Activated naive CD4-positive, alpha-beta T cell treated with Interleukin-2 at 50 U/mL for 16 hours (primary cell): ENCODE results near the gene KCNJ10.
"Not testable (repeated sequence)": the region's sequence is repeated elsewhere in the genome, so short reads cannot be mapped to it uniquely, and the experiment has no call there.

ENCODE experiments used
- DNase-seq: peaks from one replicate; pipeline ENCODE4 v3.0.0-alpha.2; 2020

Gene KCNJ10

DNA sequence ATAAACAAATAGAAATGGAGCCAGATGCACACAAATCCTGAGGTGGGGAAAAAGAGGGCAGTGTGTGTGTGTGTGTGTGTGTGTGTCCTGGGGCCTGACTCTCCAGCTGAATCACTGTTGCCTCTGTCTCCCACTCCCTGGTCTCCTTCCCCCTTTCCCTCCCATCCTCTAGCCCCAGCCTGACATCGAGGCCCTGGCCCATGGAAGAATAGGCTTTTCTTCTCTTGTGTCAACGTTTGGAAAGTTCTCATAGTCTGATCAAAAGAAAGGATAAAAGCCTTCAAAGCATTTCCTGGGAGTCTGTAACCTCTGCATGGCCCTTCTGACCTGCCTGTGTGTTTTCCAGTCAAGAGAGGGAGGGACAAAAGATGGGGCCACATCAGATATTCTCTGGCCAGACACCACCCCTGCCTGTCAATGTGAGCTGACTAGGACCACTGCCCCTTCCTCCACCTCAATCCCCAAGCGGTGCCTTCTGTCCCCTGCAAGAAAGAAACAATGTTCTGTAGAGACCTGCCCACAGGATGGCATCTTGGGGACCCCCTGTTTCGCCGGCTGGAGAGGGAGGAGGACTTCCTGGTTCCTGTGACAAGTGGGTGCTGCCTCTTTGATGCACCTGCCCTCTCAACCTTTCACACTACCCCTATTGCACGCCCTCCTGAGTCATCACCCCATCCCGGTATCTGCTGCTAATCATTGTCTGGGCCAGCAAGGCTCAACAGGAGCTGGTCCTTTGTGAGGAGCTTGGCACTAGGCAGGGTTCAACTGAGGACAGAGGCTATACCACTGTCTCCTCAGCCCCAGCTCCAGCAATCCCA is 16.2 kb downstream of the KCNJ10 start:
- DNase-seq = no peak

DNA sequence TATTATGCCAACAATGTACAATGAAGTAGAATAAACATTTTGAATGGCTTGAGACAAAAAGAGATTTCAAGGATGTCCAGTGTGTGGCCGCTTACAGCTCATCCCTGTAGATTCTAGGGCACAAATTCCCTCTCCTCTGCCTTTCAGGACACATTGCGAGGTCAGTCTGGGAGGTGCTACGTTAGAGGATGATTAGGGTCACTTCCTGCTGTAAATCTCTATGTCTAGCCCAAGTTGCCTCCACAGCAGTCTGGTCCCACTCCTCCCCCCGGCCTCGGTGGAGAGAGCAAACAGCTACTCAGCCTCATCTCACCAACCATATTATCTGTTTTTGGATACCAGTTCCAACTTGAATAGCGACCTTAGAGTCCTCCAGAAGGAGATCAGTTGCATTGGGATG is 17.0 kb downstream of the KCNJ10 start:
- no peak for DNase-seq

- no peak for DNase-seq
Measured at GRCh38 chr1:160050619-160051018, 19.3 kb downstream of the KCNJ10 start.

DNA sequence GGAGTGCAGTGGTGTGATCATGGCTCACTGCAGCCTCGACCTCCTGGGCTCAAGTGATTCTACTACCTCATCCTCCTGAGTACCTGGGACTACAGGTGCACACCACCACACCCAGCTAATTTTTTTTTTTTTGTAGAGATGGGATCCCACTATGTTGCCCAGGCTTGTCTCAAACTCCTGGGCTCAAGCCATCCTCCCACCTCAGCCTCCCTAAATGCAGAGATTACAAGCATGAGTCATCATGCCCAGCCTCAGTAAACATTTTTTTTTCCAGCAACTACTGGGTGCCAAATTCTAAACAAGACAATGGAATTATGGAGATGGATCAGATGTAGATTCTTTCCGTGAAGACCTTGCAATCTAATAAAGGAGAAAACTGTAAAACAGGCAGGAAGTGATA is 19.8 kb downstream of the KCNJ10 start:
- DNase-seq = not testable (repeated sequence)

GRCh38 chr1:160049101-160049500 is 20.9 kb downstream of the KCNJ10 start:
- no peak for DNase-seq

- no peak for DNase-seq
Measured at GRCh38 chr1:160048335-160048734, 21.6 kb downstream of the KCNJ10 start.

DNA sequence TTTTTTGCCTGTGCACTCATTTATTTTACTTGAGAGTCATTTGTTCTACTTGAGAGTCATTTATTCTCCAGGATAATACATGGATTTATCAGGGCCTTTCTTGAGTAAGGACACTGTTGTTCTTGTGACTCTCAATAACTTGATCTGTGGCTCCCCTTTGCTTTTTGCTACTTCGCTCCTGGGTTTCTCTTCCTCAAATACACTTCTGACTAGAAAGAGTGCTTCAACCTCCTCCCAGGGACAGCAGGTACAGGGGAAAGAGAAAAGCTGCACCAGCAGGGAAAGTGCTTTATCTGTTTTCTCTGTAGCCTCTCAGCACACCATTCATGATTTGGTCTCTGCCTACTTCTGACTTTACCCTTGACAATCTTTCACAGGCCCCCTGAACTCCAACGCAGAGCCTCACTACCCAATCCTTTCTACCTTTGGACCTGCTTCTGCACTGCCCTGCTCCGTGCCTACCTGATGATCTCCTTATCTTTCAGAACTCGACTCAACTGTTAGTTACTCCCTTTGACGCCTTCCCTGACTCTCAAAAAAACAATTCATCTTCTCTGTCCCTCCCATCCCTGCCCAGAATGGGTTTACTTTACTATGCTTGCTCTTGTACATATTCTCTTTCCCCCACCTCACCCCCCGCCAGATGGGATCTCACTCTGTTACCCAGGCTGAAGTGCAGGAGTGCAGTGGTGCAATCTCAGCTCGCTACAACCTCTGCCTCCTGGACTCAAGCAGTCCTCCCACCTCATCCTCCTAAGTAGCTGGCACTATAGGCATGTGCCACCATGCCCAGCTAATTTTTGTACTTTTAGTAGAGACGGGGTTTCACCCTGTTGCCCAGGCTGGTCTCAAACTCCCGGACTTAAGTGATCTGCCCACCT is 22.6 kb downstream of the KCNJ10 start:
- DNase-seq = no peak

- DNase-seq = peak; percentile 25
Measured at GRCh38 chr1:160046494-160047110, 23.4 kb downstream of the KCNJ10 start.

- no peak for DNase-seq
Measured at GRCh38 chr1:160045653-160046052, 24.3 kb downstream of the KCNJ10 start.

DNA sequence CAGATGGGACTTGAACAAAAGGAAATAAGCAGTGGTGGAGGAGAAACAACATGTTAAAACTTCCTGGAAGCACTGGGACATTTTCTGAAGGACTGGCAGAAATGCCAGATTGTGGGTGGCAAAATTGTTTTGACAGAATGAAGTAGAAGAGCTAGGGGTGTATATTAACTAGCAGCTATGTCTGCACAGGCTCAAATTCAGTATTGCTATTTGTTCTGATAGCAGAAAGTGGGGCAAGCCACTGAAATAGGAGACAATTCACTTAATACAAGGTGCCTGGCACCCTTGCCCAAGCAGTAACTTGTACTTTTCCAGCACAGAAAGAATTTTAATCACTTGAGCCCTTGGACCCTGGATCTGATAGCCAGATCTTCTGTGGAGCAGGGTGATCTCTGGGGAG is 26.4 kb downstream of the KCNJ10 start:
- DNase-seq = no peak

DNA sequence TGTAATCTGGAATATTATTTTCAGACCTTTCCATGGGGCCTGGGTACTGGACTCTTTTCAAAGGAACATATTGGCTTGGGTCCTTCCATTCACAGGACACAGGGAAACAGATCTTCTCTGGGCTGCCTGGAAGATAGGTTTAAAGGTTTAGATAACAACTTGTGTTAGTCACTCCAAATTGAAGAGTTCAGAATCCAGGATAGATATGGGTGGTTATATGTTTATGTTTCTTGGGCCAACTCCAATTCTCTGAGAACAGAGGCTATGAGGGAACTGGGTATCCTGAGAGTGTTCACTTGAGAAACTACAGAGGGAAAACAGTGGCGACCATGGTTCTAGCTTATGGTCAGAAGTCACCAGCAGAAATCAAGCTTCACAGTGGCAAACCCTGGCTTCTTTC is 29.5 kb downstream of the KCNJ10 start:
- no peak for DNase-seq

- DNase-seq = peak; percentile 6
Measured at GRCh38 chr1:160032165-160032820, 37.7 kb downstream of the KCNJ10 start.

DNA sequence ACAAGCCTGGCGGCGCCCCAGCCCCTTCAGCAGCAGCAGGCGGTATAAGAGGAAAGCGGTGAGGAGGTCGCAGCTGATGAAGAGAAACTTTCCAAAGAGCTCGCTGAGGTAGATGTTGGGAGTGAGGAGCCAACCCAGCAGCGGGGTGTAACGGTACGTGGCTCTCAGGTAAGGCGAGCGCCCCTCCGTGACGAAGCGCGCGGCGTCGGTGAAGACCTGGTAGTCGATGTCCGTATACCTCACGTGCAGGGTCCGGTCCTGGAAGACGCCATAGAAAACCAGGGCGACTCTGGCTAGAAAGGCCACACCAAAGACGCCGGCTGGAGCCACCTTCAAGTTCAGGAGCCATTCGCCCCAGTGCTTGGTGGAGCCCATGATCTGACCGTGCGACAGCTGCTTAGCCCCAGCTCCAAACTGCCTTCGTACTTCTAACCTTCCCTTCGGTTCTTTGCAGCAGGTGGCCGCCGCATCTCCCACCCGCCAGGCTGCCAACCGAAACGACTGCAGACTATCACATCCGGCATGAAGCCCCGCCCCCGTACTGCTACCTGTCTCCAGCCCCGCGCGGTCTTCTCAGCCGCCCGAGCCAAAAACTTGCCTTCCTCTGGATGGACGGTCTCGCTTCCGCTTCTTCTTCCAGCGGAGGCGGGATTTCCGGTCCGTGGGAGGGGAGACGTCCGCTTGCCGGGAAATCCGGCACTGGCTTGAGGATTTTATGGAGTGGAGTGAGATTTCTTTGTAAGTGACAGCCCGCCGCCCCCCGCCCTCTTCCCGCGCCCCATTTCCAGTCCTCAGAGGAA is 38.4 kb downstream of the KCNJ10 start, which contains the start of gene PIGM:
PIGM (minus strand) TSS at position 626 of the 800 bp plus-strand sequence; CDS start at position 375, 251 bp downstream.
- DNase-seq = peak; percentile 94

DNA sequence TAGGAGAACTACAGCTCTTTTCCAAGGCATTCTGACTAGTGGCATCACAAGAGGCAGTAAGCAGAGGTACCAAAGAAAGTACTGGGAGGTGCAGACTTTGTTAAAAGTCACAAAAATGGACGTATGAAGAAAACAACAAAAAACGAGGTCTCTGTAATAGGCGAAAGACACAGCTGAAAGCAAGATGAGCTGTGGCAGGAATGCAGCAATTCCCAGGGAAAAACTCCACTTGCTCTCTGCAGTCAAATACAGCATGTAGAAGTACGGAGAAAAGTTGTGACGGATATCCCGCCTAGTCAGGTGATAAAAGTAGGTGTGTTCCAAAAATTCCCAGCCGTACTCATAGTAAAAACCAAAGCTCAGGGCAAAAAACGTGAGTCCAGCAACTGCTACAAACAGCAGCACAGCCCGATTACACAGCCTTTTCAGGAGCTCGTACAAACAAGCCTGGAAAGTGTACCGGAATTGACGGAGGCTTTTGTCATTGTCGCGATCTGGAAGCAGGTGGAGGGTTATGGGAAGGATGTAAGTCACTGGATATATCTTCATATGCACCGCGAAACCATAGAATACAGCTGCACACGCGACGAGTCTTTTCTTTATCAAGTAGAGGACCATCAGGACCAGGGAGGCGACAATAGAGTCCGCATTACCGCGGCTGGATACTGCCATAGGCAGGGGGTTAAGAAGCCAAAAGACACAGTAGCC is 39.1 kb downstream of the KCNJ10 start:
- no peak for DNase-seq

DNA sequence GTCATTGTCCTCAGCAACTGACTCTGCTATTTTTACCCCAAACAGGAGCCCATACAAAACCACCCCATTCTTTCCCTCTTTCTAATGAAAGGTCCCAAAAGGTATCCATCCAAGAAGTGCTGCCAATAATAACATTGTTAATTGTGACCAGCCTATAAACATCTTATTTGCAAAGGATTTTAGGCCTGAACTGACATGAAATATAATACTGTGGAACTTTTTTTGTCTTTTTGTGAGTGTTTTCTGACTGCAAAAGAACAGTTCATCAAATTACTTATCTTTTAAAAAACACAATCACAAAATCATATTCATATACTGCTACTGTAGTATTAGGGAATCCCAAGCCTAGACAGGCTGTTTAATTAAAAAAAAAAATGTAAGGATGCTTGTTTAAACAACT is 41.5 kb downstream of the KCNJ10 start:
- no peak for DNase-seq

DNA sequence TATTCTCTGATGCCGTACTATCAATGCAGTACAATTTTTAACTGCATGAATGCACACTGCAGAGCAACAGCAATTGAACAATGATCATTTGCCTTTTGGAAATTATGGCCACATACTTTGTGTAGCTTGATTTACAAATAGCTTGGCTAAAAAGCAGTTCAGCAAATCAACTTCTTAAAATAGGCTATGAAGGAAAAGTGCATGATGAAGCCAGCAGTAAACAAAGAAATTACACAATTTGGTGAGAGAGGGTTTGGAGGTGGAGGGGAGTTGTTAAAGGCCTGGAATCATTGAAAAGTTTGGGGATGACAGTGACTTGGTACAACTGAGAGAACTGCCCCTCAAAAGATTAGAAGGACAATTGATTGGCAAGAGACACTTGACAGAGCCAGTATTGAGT is 44.6 kb downstream of the KCNJ10 start:
- no peak for DNase-seq

- DNase-seq = no peak
Measured at GRCh38 chr1:160024195-160024905, 45.6 kb downstream of the KCNJ10 start.

DNA sequence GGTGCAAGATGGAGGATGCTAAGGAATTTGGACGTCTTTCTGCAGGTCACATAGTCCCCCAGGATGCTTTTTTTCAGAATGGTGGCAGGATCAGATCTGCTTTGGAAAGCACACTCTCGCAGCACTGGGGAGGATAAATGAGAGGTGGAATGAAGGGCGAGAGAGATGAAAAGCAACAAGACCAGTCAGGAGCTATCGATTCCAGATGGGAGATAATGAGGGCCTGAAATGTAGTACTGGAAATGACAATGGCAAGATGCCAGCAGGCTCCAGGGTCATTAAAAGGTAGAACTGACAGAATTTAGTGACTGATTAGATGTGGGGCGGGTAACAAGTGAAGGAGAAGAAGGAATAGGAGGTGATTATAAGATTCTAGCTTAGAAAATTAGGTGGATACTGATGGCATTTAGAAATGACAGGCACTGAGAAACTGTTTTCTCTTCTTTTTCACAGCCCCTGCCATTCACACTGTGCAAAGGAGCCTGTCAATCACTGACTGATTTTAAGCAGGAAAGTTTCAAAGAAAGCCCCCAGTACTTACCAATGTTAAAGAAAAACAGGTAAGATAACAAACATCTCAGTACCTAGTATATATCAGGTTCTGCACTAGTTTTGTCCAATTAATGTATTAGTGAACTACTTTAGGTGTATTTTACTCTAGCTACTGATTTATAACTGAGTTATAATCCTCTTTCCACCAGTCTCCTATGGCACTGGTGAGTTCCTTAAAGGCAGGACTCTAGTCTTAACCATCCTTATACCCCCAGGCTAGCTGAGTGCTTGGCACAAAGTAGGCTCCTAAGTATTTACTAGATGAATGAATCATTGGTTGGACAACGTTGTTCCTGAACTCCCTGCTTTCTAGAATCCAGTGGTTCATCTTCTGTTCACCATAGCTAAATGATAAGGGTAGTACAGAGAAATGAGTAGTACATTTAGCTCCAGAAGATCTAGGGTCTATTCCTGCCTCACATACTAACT is 47.3 kb downstream of the KCNJ10 start:
- DNase-seq = no peak

- DNase-seq = no peak
Measured at GRCh38 chr1:160021376-160022074, 48.4 kb downstream of the KCNJ10 start.
